GM11168 (cell line): ENCODE data around the gene NQO1.
"Not testable (repeated sequence)": the region's sequence is repeated elsewhere in the genome, so short reads cannot be mapped to it uniquely, and the experiment has no call there.

Experiments
- in situ Hi-C: fragments of 300-500 bp; cut with MboI; formaldehyde crosslinking; loops from one replicate; pipeline ENCODE4 v1.12.0; 2022; ENCODE audit warnings: low sequenced_read_pairs; ENCODE audit not compliant: unreplicated experiment

NQO1 gene

DNA sequence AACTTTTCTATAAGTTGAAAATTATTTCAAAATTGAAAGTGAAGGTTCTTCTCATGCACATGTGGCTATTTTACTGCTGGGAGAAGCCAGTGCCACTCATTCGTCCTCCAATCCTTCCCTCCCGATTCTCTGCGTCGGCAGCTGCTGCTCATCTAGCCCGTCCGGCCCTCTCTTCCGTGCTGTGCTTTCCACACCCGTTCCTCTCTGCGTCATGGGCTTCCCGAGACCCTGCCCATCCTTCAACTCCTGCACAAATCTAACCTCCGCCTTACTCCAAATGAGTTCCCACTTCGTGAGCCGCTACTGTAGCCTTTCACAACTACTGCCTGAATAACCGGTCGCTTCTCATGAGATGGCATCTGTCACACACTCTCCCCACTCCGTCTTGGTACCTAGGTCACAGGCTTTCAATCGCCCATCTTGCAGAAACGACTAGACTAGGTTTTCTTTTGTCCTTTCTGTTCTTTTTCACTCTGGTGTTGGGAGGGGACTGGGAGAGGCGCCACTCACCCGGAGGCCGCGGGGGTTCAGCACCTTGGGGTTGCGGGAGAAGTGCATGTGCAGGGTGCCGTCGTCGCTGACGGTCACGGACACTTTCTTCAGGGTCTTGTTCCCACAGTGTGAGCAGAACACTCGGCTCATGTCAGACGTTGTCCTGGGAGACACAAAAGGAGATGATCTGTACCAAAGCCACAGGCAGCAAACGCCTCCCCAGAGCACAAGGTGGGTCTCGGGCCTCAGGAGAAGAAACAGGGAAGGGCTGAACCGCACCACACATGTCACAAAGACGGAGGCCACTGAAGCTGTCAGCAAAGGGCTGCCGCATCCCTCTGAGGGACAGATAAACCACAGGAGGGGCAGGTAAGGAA is 18.2 kb upstream of the NQO1 start:
- in situ Hi-C loops: no loop called here

GRCh38 chr16:69741951-69742904 is 15.9 kb upstream of the NQO1 start:
- in situ Hi-C loops: no loop called here

GRCh38 chr16:69741519-69741918 is 15.2 kb upstream of the NQO1 start:
- in situ Hi-C loops: no loop called here

- in situ Hi-C loops: no loop called here
These were observed 5.7 kb upstream of the NQO1 start for GRCh38 chr16:69732101-69732500.

DNA sequence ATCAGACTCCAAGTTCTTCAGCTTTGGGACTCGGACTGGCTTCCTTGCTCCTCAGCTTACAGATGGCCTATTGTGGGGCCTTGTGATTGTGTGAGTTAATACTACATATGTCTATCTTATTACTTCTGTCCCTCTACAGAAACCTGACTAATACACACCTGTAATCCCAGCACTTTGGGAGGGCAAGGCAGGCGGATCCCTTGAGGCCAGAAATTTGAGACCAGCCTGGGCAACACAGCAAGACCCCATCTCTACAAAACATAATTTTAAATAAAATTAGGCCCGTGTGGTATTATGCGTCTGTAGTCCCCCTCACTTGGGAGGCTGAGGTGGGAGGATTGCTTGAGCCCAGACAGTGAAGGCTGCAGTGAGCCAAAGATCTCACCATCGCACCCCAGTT is 4.9 kb upstream of the NQO1 start:
- in situ Hi-C loops: not testable (repeated sequence)

GRCh38 chr16:69729030-69729429 is 2.7 kb upstream of the NQO1 start:
- in situ Hi-C loops: not testable (repeated sequence)

- in situ Hi-C loops: no loop called here
These were observed 1.5 kb upstream of the NQO1 start for GRCh38 chr16:69727916-69728270.

DNA sequence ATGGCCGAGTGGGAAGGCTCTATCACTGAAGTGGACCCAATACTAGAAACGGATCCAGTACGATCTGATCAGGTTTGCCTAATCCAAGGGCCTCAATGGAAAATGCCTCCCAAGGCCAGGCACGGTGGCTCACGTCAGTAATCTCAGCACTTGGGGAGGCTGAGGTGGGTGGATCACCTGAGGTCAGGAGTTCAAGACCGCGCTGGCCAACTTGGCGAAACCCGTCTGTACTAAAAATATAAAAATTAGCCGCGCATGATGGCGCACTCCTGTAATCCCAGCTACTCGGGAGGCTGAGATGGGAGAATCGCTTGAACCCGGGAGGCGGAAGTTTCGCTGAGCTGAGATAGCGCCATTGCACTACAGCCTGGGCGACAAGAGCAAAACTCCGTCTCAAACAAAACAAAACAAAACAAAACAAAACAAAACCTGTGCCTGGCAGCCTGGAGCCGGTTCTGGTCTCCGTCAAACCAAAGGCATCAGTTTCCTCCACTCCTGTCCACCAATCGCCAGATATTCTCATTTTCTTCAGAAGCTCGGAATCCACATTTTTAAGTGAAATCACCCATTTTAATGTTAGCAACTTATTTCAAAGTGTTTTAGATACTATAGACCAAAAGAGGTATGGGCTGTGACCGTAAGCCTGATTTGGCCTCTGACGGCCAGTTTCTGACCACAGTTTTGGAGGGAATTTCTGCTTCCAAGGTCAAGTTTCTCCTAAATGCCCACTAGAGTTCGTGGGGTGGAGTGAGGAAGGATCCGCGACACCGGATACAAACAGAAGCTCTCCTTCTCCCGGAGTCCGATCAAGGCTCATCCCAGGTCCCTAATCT is 664 bp downstream of the NQO1 start:
- in situ Hi-C loops: no loop called here

- in situ Hi-C loops: no loop called here
These were observed 1.3 kb downstream of the NQO1 start for GRCh38 chr16:69724981-69725479.

DNA sequence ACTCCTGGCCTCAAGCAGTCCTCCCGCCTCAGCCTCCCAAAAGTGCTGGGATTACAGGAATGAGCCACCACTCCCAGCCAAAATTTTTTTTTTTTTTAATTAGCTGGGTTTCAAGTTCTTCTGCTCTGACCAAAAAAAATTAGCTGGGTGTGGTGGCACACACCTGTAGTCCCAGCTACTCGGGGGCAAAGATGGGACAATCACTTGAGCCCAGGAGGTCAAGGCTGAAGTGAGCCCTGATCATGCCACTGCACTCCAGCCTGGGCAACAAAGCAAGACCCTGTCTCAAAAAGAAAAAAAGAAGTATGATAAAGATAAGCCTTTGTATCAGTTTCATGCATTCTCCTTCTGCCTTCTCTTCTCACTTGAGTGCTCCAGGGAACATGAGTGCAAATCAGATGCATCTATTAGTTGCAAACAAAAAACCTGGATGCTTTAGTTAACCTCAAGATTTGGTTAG is 1.9 kb downstream of the NQO1 start:
- in situ Hi-C loops: no loop called here

GRCh38 chr16:69721441-69721957 is 4.9 kb downstream of the NQO1 start:
- in situ Hi-C loops: no loop called here

- in situ Hi-C loops: no loop called here
These were observed 5.4 kb downstream of the NQO1 start for GRCh38 chr16:69720822-69721430.

- in situ Hi-C loops: no loop called here
These were observed 8.1 kb downstream of the NQO1 start for GRCh38 chr16:69718111-69718764.

DNA sequence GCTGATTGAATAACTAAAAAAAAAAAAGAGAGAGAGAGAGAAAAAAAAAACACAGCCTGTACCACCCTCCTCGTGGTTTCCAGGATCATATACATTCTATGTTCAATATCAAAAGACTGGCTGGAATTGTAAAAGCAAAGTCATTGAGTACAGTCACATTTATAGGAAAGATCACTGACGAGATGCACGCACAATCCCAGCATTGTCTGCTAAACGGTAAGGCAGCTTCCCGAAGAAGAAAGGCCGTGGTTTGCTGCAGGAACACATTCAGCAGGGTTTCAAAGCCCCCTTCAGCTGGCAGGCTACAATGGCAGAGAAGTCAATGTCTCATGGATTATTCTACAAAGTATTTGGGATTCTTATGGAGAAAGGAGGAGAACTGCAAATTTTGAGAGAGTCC is 9.3 kb downstream of the NQO1 start:
- in situ Hi-C loops: no loop called here

DNA sequence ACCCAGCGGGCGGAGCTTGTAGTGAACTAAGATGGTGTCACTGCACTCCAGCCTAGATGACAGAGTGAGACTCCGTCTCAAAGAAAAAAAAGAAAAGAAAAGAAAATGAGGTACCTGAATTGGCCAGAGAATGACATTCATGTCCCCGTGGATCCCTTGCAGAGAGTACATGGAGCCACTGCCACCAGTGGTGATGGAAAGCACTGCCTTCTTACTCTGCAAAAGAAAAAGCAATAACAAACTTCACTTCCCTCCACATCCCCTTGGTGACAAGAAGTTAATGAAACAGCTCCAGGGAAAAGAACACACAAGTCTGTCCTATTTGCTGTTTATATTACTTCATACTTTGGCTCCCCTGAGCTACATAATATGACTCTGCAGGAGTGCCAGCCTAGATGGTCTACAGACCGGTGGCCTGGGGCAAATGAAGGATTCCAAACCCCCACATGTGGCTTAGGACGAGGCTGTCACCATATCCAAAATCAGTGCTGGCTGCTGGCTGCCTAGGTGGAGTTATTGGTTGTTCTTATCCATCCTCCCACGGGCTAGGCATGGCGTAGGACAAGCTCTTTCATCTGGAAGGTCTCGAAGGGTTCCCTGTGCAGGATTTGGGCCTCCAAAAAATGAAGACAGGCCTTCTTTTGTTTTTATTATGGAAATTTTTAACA is 13.3 kb downstream of the NQO1 start:
- in situ Hi-C loops: no loop called here

DNA sequence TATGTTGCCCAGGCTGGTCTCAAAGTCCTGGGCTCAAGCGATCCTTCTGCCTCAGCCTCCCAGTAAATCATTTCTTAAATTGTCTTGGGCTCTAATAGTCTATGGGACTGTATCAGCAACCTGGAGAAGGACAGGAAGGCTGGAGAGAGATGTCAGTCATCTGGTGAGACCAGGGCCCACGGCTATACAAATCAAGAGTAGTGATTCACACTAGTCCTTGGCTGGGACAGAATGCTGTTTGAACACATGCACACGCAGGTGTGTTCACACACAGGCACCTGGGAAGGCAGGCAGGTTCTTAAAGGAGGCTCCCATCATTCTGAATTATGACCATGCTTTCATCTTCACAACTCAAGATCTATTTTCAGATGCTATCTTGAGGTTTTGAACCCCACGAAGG is 14.1 kb downstream of the NQO1 start:
- in situ Hi-C loops: no loop called here

DNA sequence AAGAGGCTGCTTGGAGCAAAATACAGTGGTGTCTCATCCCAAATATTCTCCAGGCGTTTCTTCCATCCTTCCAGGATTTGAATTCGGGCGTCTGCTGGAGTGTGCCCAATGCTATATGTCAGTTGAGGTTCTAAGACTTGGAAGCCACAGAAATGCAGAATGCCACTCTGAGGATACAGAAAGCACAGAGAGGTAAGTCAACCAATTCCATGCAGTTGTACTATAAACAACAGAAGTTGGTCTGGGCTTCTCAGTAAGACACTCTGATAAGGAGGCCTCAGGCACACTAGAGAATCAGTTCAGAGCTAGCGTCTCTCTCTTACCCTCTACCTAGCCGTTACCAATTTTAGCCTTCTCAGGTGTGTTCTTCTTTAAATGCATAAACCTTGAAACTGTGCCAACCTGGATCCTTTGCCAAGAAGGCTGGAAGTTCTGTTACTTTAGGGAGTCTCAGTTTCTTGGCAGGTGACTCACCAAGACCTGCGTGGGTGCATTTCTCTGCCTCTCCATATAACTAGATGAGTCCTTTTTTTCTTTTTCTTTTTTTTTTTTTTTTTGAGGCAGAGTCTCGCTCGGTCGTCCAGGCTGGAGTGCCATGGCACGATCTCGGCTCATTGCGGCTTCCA is 15.1 kb downstream of the NQO1 start:
- in situ Hi-C loops: no loop called here

DNA sequence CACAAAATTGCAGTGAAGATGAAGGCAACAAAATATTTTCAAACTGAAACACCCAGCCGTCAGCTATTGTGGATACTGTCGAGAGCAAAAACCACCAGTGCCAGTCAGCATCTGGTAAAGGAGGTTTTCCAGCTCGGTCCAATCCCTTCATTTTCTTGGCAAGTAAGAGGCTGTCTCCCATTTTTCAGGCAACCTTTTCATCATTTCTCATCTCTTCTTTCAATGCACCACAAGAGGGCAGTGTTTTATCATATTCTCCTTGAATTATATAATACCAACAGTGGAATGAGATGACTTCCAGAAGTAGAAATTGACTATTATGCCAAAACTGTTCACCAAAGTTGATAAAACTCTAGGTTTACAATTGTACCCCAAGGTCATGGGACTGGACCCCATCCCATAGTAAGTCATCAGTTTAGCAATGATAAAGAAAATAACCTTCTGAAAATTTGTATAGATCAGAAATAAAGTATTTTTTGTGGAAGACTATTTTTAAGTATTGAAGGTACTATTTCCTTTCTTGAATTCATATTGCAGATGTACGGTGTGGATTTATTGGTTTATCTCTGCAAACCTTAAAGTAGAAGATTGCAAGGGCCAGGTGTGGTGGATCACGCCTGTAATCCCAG is 16.8 kb downstream of the NQO1 start:
- in situ Hi-C loops: no loop called here
